Epithelial cell of umbilical artery (primary cell): ENCODE results near the gene PRM2. TPM values are rescaled to one million over a fixed set of nuclear protein-coding genes. Genes with fewer than 3 reads are reported as not detected.

ENCODE experiments used
- total RNA-seq: library from RNA; depleted of rRNA; stranded (reverse); fragments of >200 nt; gene quantifications from 2 replicates; pipeline ENCODE4 v1.2.3, GENCODE V29; 2014

PRM2 gene, protein sequence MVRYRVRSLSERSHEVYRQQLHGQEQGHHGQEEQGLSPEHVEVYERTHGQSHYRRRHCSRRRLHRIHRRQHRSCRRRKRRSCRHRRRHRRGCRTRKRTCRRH
- not detected in 2 replicates for total RNA-seq

DNA sequence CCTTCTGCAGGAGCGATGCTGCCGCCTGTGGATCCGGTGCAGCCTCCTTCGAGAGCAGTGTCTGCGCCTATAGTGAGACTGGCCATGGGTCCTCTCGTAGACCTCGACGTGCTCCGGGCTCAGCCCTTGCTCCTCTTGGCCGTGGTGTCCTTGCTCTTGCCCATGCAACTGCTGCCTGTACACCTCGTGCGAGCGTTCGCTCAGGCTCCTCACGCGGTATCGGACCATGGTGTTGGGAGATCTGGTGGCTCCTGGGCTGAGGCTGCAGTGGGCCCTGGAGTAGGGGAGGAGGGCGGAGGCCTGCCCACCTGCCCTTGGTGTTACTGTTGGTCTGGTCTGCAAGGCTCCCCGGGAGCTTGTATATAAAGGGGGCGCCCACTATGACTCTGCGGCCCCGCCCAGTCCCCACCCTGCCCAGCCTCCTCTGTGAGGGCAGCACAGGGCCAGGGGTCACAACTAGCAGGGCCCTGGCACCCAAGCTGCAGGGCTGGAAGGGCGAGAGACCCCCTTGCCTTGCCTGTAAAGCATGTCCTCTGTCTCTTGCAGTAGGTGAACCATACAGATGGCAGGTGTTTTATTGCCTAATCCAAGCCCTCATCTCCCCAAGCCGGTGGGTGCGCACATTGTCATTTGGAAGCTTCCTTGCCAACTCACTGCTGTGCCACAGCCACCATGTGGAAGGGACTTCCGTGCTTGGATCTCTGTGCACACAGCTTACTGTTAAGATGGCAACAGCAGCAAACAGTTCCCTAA is at the start of gene PRM2:
PRM2 (minus strand) TSS at position 338 of the 753 bp plus-strand sequence; CDS start at position 228, 110 bp downstream.

DNA sequence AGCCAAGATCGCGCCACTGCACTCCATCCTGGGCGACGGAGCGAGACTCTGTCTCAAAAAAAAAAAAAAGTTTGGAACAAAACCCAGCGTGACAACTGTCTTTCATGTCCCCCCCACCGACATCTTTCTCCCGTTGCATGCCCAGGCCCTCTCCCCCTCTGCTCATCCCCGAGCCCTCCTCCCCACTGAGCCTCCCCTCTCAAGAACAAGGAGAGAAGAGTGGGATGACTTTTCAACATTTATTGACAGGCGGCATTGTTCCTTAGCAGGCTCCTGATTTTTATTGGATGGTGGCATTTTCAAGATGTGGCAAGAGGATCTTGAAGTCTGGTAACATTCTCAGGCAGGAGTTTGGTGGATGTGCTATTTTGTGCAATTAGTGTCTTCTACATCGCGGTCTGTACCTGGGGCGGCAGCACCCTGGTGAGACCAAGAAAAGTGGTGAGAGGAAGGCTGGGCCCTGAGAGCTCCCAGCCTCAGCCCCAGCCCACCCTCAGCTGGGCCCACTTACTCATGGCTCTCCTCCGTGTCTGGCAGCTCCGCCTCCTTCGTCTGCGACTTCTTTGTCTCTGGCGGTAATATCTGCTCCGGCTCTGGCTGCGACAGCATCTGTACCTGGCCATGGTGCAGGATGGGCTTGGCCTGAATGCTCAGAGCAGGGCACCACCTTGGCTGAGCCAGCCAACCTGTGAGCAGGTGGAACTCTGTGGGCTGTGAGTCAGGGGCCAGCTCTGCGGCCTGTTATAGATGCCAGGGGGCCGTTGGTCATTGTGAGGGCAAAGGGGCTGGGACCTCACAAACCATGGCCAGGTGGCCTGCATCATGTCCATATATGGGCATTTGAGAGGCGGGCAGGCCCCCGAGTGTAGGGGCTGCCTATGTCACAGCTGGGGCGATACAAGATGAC is 4.6 kb upstream of the PRM2 start, which contains the start of gene PRM1:
PRM1 (minus strand) TSS at position 715 of the 907 bp plus-strand sequence; CDS start at position 623, 92 bp downstream.

DNA sequence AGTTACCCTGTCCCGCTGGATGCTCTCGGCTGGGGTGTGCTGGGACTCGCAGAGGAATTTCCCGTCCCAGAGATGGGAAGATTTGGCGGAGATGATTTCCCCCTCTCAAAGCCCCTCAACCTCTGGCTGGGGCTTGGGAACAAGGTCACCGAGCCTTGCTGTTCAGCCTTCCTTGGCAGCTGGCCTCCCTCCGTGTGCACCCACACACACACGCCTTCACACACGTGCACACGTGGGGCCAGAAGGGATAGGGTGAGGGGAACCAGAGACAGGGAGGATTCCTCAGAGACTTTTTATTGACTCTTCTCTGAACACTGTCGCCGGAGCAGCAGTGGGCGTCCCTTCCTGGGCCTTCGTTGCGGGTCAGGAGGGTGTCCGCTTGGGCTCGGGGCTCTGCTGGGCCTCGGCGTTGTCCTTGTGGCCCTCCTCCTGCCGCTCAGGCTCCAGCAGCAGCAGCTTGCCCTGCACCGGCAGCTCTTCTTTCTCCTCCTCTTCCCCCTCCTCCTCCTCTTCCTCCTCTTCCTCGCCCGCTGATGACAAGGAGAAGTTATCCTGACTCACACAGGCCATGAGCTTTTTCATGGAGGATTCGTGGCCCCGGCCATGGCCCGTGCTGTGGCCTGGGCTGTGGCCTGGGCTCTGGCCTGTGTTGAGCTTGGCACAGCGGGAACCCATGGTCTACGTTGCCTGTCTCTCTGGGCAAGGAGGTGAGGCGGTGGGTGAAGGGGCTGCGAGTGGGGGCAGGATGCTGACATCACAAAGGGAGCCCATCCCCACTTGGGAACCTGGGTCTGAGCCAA is 3.2 kb downstream of the PRM2 start, which contains the start of gene PRM3:
PRM3 (minus strand) TSS at position 709 of the 800 bp plus-strand sequence; CDS start at position 675, 34 bp downstream.

GRCh38 chr16:11268921-11269375 is 7.3 kb downstream of the PRM2 start, which contains the start of gene TNP2:
Gene TNP2 (minus strand): TSS chr16:11269325. CDS start chr16:11269262, 63 bp downstream.

DNA sequence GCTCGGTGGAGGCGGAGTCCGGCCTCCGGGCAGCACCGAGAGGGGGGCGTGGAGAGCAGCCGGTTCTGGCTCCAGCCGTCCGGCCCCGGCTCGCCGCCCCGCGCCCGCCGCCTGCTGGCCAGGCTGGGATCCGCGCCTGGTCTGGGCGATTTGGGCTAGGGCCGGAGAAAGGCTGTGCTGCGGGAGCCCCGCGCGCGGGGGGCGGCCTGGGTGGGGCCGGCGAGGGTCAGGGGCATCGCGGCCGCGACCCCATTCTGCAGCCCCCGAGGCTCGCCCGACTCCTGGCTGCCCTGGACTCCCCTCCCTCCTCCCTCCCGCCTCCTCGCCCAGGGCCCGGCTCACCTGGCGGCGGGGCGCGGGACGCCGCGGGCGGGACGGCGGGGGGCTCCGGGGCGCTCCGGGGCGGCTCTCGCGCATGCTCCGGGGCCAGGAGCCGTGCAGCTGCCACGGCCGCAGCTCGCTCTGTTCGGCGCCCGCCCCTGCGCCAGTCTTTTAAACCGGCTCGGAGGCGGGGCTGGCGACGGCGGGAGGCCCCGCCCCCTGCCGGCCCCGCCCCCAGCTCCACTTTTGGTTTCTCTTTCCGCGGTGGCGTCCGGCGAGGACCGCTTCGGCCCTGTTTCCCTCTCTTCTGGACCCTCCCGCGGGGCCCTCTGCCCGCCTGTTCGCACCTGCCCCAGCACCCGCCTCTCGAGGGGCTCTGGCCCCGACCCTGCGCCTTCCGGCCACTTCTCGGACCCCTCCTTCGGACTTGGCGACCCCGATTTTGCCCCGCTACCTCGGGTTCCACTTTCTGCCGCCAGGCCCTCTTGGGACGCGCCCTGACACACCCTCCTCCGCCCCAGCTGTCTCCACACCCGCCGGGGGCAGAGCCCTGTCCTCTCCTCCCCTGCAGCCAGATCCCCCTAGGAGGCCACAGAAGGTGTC is 20.3 kb downstream of the PRM2 start, which contains the start of gene SOCS1:
SOCS1 (minus strand) TSS at position 468 of the 924 bp plus-strand sequence. CDS start 726 bp downstream, outside the sequence.

Other genes with a start within 250 kb of the PRM2 start
- gene SOCS1, start 20.3 kb downstream of the PRM2 start, total RNA-seq: 1.3 and 2.1 TPM in 2 replicates
- gene TNP2, start 7.2 kb downstream of the PRM2 start, total RNA-seq: not detected in 2 replicates
- gene PRM3, start 2.9 kb downstream of the PRM2 start, total RNA-seq: not detected in 2 replicates
- not detected in 2 replicates for gene PRM1, start 4.8 kb upstream of the PRM2 start, total RNA-seq
- gene RMI2, start 69.0 kb upstream of the PRM2 start, total RNA-seq: 10.1 and 12.3 TPM in 2 replicates